IMR-90 (cell line): ENCODE results near the gene NPNT.

ENCODE experiments used
- BHLHE40 ChIP-seq: fragments of 150-350 bp; IDR thresholded peaks from 2 replicates; pipeline ENCODE4 v1.6.1; 2016; ENCODE audit warnings: mild to moderate bottlenecking, low read depth, low read length
- CEBPB ChIP-seq: IDR thresholded peaks from 2 replicates; pipeline ENCODE4 v1.6.1; 2012; ENCODE audit warnings: low read depth, low read length, improper control_type of control experiment
- CHD1 ChIP-seq: IDR thresholded peaks from 2 replicates; pipeline ENCODE4 v1.6.1; 2012; ENCODE audit warnings: low read depth, low read length, improper control_type of control experiment
- FOS ChIP-seq: fragments of 150-350 bp; IDR thresholded peaks from 2 replicates; pipeline ENCODE4 v1.6.1; 2016; ENCODE audit warnings: low read depth, low read length
- MAFK ChIP-seq: IDR thresholded peaks from 2 replicates; pipeline ENCODE4 v1.6.1; 2012; ENCODE audit warnings: low read depth, low read length, improper control_type of control experiment
- POLR2A ChIP-seq: IDR thresholded peaks from 2 replicates; pipeline ENCODE4 v1.6.1; 2012; ENCODE audit warnings: mild to moderate bottlenecking, low read depth, low read length
- RAD21 ChIP-seq: IDR thresholded peaks from 2 replicates; pipeline ENCODE4 v1.6.1; 2012; ENCODE audit warnings: low read length, improper control_type of control experiment
- RFX5 ChIP-seq: IDR thresholded peaks from 2 replicates; pipeline ENCODE4 v1.8.0; 2012; ENCODE audit warnings: low read depth, mild to moderate bottlenecking, low read length, moderate library complexity
- SMC3 ChIP-seq: fragments of 150-350 bp; IDR thresholded peaks from 2 replicates; pipeline ENCODE4 v1.6.1; 2016; ENCODE audit warnings: low read depth, mild to moderate bottlenecking, antibody characterized with exemption, low read length, moderate library complexity
- TF ChIP-seq, protein P1 (sequence below): conservative IDR thresholded peaks from 2 replicates; pipeline ENCODE4 v1.5.1; 2012; ENCODE audit warnings: mild to moderate bottlenecking, low read depth, low read length, improper control_type of control experiment

DNA sequence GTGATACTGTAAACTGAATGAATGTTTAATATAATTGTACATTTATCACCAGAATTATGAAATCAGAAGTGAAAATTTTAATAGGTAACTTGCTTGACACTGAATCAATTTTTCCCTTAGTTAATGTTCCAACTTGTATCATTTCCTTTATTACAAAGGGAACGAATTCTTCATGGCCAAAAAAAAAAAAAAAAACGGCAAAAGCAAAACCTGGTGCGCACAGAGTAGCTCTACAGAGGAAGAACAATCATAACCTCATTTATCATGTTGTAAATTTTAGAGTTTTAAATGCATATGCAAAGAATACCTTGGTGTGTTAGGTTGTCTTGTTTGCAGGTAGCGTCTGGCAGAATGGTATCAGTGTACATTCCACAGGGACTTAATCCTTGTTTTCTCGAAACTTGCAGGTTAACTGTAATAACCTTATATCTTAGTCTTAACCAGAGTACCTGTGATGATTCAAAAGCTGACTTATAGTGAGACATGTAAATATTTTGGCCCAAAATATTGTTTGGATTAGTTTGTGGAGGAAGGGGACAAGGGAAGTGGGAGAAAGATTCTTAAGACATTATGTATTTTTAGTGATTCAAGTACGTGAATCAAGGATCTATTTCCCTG lies 70.0 kb downstream of the NPNT start:
- TF ChIP-seq, protein P1, sequence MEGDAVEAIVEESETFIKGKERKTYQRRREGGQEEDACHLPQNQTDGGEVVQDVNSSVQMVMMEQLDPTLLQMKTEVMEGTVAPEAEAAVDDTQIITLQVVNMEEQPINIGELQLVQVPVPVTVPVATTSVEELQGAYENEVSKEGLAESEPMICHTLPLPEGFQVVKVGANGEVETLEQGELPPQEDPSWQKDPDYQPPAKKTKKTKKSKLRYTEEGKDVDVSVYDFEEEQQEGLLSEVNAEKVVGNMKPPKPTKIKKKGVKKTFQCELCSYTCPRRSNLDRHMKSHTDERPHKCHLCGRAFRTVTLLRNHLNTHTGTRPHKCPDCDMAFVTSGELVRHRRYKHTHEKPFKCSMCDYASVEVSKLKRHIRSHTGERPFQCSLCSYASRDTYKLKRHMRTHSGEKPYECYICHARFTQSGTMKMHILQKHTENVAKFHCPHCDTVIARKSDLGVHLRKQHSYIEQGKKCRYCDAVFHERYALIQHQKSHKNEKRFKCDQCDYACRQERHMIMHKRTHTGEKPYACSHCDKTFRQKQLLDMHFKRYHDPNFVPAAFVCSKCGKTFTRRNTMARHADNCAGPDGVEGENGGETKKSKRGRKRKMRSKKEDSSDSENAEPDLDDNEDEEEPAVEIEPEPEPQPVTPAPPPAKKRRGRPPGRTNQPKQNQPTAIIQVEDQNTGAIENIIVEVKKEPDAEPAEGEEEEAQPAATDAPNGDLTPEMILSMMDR: no peak
- TF ChIP-seq RAD21: no peak
- no peak for TF ChIP-seq RFX5
- TF ChIP-seq POLR2A: no peak
- TF ChIP-seq FOS: no peak
- TF ChIP-seq SMC3: no peak
- TF ChIP-seq CHD1: no peak
- no peak for TF ChIP-seq CEBPB
- TF ChIP-seq MAFK: no peak
- no peak for TF ChIP-seq BHLHE40
